HG03103 (cell line): ENCODE results near the gene FAM171A1.
"Not testable (repeated sequence)": the region's sequence is repeated elsewhere in the genome, so short reads cannot be mapped to it uniquely, and the experiment has no call there.

Source experiments
- ATAC-seq: cut with Tn5 transposase; IDR thresholded peaks from one replicate; pipeline ENCODE4 v1.9.1; 2021; ENCODE audit warnings: low read depth; ENCODE audit not compliant: unreplicated experiment

Gene FAM171A1

GRCh38 chr10:15223174-15223573 lies 147.9 kb downstream of the FAM171A1 start:
- no peak for ATAC-seq

GRCh38 chr10:15222511-15222910 lies 148.6 kb downstream of the FAM171A1 start:
- no peak for ATAC-seq

DNA sequence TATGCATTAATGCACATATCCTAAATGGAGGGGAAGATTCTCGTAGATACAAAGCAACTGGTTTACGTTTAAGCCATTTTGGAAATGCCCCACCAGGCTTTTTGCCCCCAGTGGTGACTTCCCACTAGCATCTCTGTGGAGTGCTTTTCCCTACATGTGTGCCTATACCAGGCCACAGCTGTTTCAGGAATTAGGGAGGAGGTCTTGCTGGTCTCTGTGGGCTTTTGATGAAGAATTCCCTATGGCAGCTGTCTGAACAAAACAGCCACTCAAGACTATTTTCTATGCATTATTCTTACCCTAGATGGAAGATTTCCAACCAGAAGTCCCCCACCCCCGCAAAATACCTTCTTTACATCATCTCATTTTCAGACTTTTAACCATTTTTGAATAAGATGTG lies 150.6 kb downstream of the FAM171A1 start:
- ATAC-seq = no peak

DNA sequence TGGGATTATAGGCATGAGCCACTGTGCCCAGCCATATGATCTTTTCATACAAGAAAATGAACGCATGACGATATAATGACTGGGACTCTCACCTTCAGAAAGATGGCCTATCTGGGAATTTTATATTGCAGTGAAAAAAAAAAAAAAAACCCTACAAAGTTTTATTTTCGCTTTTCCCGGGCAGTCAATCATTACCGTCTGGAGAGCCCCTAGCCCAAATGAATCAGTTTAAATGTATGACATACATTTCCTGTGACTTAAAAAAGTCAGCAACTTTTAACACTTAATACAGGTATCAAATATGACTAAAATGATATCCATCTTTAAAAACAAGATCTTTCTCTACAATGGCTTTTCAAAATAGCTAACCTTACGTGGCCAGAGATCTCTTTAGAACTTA lies 154.4 kb downstream of the FAM171A1 start:
- no peak for ATAC-seq

GRCh38 chr10:15214237-15214636 lies 156.9 kb downstream of the FAM171A1 start:
- ATAC-seq = no peak

- ATAC-seq = no peak
These were observed 157.6 kb downstream of the FAM171A1 start for GRCh38 chr10:15213461-15213861.

GRCh38 chr10:15211464-15211979 lies 159.6 kb downstream of the FAM171A1 start:
- no peak for ATAC-seq

GRCh38 chr10:15210521-15210920 lies 160.6 kb downstream of the FAM171A1 start:
- no peak for ATAC-seq

DNA sequence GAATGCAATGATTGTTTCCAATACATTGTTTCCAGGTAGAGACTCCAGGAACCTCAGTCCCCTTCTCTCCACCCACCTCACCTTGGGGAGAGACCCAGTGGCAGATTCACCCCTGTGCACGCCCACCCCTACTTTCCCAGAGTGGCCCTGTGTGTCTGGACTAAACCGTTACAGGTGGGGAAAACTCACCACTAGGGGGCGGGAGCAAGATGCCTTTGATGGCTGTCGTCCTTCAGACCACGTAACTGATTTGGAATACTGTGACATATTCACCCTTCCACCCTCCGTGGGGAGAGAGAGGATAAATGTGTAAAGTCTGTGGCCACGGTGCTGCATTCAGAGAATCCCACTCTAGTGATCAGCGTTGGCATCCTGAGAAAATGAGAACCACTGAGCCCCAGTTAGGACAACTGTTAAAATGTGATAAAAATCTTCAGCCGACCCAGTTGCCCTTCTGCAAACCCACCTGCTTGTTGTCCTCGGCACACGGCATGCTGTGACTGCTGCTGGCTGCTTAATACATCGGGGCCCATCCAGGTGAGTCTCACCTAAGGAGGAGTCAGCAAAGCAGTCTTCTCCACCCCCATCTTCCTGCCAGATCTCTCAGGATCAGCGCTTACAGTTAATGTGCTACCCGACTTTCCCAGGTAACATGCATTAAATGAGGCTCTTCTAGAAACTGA lies 161.1 kb downstream of the FAM171A1 start:
- peak; percentile 52 for ATAC-seq

- ATAC-seq = no peak
These were observed 162.9 kb downstream of the FAM171A1 start for GRCh38 chr10:15208221-15208620.

- not testable (repeated sequence) for ATAC-seq
These were observed 163.7 kb downstream of the FAM171A1 start for GRCh38 chr10:15207410-15207809.

GRCh38 chr10:15202639-15203038 lies 168.4 kb downstream of the FAM171A1 start:
- ATAC-seq = no peak

DNA sequence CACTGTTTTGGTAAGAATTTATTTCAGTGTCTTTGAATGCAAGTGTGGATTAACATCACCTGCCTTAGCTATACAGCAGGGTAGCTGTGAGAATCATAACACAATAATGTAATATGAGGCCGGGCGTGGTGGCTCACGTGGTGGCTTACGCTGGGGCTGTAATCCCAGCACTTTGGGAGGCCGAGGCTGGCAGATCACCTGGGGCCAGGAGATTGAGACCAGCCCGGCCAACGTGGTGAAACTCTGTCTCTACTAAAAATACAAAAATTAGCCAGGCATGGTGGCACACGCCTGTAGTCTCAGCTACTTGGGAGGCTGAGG lies 168.8 kb downstream of the FAM171A1 start:
- not testable (repeated sequence) for ATAC-seq

- ATAC-seq = no peak
These were observed 169.3 kb downstream of the FAM171A1 start for GRCh38 chr10:15201589-15202300.

GRCh38 chr10:15200626-15201025 lies 170.5 kb downstream of the FAM171A1 start:
- no peak for ATAC-seq

DNA sequence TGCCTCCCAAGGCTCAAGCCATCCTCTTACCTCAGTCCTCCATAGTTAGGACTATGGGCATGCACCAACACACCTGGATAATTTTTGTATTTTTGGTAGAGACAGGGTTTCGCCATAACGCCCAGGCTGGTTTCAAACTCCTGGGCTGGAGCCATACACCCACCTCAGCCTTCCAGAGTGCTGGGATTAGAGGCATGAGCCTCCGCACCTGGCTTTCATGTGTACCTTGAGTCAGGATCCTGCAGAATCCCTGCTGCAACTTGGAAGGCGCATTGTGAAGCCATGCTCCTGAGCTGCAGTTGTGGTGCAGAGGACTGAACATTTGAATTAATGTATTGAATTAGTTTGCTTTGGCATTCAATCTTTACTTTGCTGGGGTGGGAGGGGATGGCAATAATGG lies 173.2 kb downstream of the FAM171A1 start:
- ATAC-seq = no peak

GRCh38 chr10:15197276-15197675 lies 173.8 kb downstream of the FAM171A1 start:
- ATAC-seq = no peak

DNA sequence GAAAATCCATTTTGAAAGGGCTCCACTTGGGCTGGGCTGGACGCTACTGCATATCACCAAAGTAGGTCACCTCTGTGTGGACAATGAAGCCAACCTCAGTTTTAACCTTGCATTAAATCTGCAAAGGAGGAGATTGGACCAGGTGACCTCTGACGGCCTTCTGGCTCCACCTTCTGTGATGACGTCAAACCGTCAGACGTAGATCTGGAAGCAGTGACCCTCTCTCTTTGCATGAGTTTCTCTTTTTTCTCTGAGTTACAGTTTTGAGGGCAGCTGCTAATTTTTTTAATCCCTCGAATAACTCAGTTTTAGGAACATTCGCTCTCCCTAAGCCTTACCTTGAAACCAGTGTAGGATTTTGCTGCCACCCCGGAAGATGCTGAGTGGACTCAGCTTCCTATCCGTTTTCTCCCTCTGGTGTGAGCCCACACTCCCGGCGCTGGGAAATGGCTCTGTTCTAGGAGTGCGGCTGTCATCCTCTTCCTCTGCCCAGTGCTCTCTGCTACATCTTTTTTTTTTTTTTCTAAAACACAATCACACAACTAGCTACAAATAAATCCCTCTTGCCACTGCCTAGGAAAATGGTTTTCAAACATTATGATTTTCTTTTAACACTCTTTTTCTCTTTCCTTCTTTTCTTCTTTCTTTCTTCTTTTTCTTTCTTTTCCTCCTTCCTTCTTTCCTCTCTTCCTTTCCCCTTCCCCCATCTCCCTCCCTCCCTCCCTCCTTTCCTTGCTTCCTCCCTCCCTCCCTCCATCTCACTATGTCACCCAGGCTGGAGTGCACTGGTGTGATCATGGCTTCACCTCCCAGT lies 174.9 kb downstream of the FAM171A1 start:
- no peak for ATAC-seq

- ATAC-seq = no peak
These were observed 181.8 kb downstream of the FAM171A1 start for GRCh38 chr10:15189133-15189885.

DNA sequence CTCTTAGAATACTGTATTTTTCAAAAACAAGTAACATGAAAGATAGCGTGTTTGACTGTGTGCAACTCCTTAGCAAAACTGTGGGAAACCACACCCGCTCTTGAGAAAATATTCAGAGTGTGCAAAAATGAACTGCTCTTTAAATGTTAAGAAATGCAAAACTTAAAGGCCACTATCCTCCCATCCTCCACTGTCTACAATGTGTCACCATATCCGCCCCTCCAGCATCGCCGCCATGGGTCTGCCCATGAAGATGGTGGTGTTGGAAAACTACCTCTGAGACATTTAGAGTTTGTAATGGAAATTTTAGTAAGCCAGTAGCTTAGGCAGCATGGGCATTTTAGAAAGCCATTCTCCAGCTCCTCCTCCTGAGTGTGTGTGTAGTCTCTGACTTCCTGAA lies 182.5 kb downstream of the FAM171A1 start:
- ATAC-seq = no peak
